Choroid plexus epithelial cell (primary cell): ENCODE measurements around the gene HMCN2.

Experiments
- DNase-seq: peaks from one replicate; pipeline ENCODE4 v3.0.0-alpha.2; 2010; ENCODE audit warnings: low read depth
- H3K4me3 ChIP-seq: 2 replicates; pipeline ENCODE4 v1.5.1; 2011; ENCODE audit warnings: low read depth, mild to moderate bottlenecking, control low read depth, low read length, moderate library complexity
- TF ChIP-seq, protein P1 (sequence below): conservative IDR thresholded peaks from 2 replicates; pipeline ENCODE4 v1.5.1; 2011; ENCODE audit warnings: low read depth, mild to moderate bottlenecking, control low read depth, inconsistent platforms, low read length, moderate library complexity

HMCN2 gene

DNA sequence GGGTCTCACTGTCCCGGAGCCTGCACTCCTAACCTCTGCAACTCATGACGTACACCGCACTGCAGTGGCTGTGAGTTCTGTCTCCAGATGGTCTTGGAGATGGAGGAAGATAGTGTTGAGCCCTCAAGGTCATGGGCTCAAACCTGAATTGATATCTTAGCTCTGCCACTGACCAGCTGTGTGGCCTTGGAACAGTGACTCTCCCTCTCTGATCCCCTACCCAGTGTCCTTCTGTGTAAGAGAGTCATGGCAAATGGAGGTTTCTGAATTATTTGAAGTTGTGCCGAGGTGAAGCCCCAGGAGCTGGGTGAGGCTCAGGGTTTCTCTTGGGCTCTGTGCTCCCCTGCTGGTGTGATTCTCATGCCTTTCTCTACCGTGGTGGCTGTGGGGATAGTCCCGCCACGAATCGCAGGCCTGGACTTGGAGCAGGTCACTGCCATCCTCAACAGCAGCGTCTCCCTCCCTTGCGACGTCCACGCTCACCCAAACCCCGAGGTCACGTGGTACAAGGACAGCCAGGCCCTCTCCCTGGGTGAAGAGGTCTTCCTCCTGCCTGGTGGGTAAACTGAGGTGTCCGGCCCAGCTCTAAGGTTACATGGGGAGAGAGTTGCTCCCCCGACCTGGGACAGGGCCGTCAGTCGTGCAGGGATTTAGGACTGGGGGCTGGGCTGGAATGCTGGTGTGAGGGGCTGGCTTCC, 118.6 kb downstream of the HMCN2 start:
- no peak overlapping the region for H3K4me3 ChIP-seq
- no peak for DNase-seq
- TF ChIP-seq, protein P1, sequence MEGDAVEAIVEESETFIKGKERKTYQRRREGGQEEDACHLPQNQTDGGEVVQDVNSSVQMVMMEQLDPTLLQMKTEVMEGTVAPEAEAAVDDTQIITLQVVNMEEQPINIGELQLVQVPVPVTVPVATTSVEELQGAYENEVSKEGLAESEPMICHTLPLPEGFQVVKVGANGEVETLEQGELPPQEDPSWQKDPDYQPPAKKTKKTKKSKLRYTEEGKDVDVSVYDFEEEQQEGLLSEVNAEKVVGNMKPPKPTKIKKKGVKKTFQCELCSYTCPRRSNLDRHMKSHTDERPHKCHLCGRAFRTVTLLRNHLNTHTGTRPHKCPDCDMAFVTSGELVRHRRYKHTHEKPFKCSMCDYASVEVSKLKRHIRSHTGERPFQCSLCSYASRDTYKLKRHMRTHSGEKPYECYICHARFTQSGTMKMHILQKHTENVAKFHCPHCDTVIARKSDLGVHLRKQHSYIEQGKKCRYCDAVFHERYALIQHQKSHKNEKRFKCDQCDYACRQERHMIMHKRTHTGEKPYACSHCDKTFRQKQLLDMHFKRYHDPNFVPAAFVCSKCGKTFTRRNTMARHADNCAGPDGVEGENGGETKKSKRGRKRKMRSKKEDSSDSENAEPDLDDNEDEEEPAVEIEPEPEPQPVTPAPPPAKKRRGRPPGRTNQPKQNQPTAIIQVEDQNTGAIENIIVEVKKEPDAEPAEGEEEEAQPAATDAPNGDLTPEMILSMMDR: no peak

DNA sequence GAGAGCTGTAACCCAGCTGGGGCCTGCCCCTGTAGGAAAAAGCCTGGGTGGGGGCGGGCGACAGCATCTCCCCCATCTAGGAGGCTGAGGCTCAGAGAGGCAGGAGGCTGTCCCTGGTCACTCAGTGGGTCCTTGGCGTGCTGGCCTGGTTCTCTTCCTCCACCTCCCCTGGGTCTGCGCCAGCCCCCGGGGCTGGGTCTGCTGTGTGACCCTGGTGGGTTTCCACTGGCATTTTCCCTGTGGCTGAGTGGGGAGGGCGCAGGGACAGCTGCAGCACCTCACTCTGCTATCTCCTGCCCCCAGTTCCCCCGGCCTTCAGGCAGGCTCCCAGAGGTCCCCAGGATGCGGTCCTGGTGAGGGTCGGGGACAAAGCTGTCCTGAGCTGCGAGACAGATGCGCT, 119.7 kb downstream of the HMCN2 start:
- TF ChIP-seq, protein P1: no peak
- no peak overlapping the region for H3K4me3 ChIP-seq
- DNase-seq: no peak

DNA sequence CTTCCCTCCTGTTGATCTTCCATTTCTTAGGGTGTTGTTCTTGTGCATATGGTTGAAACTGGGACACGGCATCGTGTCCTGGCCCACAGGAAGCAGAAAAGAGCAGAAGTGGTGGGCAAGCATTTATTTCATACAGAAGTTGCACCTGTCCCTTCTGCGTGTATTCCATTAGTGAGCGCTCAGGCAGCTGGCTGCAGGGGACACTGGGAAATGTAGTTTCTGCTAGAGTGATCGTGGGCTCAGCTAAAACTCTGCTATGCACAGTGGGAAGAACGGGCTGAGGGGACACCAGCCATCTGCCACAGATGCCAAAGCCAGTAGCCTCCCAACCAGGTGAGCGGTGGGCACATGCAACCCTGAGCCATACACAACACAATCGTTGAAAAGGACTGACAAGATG, 121.8 kb downstream of the HMCN2 start:
- H3K4me3 ChIP-seq: no peak overlapping the region
- no peak for DNase-seq
- TF ChIP-seq, protein P1: no peak

DNA sequence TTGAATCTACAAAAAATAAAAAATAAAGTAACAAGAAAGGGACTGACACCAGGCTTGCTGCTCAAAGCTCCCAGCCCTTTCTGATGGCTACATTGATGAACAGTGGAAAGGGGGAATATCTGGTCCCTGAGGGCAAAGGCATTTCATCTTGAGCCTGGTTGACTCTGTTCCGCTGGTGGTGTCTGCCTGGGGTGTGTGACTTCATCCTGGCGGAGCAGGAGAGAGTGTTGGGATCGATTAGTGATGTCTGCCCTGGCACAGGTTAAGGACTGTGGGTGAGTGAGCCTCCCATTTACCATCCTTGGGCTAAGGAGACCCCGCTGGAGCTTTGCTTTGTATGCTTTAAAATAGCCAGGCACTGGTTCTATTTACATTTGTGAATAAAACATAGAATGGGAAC, 122.3 kb downstream of the HMCN2 start:
- no peak overlapping the region for H3K4me3 ChIP-seq
- TF ChIP-seq, protein P1: no peak
- DNase-seq: no peak

DNA sequence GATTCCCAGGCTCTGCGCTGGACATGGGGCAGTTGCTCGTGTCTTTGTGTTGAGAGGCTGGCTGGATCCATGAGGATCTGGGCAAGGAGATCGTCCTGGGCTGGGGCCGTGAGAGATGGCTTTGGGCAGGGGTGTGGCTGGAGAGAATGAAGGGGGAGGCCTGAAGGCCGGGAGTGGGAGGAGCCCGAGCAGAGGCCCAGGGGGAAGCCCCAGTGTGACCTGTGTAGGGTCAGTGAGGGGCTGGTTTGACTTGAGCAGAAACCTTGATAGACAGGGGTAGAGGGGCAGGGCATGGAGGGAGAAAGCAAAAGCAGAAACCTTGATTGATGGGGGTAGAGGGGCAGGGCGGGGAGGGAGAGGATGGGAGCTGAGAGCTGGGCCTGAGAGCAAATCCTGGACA, 124.8 kb downstream of the HMCN2 start:
- DNase-seq: no peak
- no peak overlapping the region for H3K4me3 ChIP-seq
- TF ChIP-seq, protein P1: no peak

DNA sequence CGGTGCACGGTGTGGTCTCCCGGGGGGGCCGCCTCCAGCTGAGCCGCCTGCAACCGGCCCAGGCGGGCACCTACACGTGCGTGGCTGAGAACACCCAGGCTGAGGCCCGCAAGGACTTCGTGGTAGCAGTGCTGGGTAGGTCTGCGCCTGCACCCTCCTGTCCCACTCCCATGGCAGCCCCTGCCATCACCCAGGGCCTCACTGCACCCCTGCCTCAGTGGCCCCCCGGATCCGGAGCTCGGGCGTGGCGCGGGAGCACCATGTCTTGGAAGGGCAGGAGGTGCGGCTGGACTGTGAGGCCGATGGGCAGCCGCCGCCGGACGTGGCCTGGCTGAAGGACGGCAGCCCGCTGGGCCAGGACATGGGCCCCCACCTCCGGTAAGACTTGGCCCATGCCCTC, 125.4 kb downstream of the HMCN2 start:
- no peak overlapping the region for H3K4me3 ChIP-seq
- no peak for DNase-seq
- TF ChIP-seq, protein P1: no peak

DNA sequence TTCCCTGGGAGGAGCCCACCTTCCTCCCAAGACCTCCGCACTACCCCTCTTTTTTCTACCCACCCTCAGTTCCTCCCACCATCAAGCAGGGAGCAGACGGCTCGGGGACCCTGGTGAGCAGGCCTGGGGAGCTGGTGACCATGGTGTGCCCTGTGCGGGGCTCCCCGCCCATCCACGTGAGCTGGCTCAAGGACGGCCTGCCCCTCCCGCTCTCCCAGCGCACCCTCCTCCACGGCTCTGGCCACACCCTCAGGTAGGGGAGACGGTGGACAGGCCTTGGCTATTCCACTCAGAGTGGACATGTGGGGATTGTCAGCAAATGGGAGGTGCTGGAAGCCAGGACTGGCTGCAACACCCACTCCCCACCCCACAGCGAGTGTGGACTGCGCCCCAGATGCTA, 126.3 kb downstream of the HMCN2 start:
- TF ChIP-seq, protein P1: no peak
- no peak overlapping the region for H3K4me3 ChIP-seq
- no peak for DNase-seq
